Myometrial cell (primary cell): ENCODE data around the gene VPS8. TPM values are rescaled to one million over a fixed set of nuclear protein-coding genes. Genes with fewer than 3 reads are reported as not detected.

Source experiments
- total RNA-seq: library from RNA; depleted of rRNA; stranded (reverse); fragments of >200 nt; gene quantifications from 2 replicates; pipeline ENCODE4 v1.2.3, GENCODE V29; 2015

VPS8 gene, protein sequence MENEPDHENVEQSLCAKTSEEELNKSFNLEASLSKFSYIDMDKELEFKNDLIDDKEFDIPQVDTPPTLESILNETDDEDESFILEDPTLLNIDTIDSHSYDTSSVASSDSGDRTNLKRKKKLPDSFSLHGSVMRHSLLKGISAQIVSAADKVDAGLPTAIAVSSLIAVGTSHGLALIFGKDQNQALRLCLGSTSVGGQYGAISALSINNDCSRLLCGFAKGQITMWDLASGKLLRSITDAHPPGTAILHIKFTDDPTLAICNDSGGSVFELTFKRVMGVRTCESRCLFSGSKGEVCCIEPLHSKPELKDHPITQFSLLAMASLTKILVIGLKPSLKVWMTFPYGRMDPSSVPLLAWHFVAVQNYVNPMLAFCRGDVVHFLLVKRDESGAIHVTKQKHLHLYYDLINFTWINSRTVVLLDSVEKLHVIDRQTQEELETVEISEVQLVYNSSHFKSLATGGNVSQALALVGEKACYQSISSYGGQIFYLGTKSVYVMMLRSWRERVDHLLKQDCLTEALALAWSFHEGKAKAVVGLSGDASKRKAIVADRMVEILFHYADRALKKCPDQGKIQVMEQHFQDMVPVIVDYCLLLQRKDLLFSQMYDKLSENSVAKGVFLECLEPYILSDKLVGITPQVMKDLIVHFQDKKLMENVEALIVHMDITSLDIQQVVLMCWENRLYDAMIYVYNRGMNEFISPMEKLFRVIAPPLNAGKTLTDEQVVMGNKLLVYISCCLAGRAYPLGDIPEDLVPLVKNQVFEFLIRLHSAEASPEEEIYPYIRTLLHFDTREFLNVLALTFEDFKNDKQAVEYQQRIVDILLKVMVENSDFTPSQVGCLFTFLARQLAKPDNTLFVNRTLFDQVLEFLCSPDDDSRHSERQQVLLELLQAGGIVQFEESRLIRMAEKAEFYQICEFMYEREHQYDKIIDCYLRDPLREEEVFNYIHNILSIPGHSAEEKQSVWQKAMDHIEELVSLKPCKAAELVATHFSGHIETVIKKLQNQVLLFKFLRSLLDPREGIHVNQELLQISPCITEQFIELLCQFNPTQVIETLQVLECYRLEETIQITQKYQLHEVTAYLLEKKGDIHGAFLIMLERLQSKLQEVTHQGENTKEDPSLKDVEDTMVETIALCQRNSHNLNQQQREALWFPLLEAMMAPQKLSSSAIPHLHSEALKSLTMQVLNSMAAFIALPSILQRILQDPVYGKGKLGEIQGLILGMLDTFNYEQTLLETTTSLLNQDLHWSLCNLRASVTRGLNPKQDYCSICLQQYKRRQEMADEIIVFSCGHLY (N-terminal part only)
- total RNA-seq, result 13.3 and 21.4 TPM in 2 replicates

DNA sequence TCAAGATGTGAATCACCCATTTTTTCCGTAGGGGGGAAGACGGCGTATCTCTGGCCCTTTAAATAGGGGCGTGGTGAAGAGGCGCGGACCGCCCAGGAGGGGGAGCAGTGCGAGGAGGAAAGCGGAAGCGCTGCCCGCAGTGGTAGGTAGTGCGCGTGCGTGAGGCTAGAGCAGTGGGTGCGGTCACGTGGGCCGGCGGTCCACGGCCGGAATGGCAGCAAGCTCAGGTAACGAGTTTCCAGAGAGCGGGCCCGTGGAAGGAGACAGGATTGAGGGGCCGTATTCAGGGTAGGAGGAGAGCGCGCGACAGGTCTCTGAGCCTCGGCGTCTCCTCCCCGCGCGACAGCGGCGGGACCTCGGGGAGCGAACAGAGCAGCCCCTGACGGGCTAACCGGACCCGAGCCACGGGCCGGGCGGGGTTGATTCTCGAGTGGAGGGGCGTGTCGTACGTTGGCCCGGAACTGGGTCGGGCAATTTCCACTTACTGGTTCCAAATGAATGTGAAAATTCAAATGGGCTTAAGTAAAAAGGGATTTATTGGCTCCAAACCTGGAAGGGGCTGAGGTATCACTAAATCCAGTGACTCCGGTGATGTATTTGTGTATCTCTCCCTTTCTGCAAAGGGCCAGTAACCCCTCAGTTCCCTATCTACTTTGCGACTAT lies at the start of gene VPS8:
Gene VPS8 (plus strand): TSS at position 168 of the 663 bp plus-strand sequence. CDS start 12,467 bp downstream, outside the sequence.

Other genes with a start within 250 kb of the VPS8 start
- 31.1 and 39.2 TPM in 2 replicates for gene MAGEF1, start 100.1 kb upstream of the VPS8 start, total RNA-seq